Erythroblast (primary cell): ENCODE data around the gene CEP95.

Experiments used
- GATA1 ChIP-seq: IDR thresholded peaks from 2 replicates; pipeline ENCODE4 v1.6.1; 2011; ENCODE audit warnings: low read depth, mild to moderate bottlenecking, control low read depth, low read length, moderate library complexity
- POLR2A ChIP-seq: IDR thresholded peaks from 2 replicates; pipeline ENCODE4 v1.6.1; 2011; ENCODE audit warnings: mild to moderate bottlenecking, low read length

- TF ChIP-seq POLR2A (no peak), GATA1 (no peak)
These were observed 3.4 kb upstream of the CEP95 start for GRCh38 chr17:64503341-64503740.
